ENCODE data around the gene EYS.

The EYS gene

GRCh38 chr6:64932486-64932885 lies 774.5 kb downstream of the EYS start:
- no peak for DNase-seq

- no peak for DNase-seq
Observed at GRCh38 chr6:64930681-64931080, 776.3 kb downstream of the EYS start.

- DNase-seq: no peak
Observed at GRCh38 chr6:64926051-64926450, 781.0 kb downstream of the EYS start.

DNA sequence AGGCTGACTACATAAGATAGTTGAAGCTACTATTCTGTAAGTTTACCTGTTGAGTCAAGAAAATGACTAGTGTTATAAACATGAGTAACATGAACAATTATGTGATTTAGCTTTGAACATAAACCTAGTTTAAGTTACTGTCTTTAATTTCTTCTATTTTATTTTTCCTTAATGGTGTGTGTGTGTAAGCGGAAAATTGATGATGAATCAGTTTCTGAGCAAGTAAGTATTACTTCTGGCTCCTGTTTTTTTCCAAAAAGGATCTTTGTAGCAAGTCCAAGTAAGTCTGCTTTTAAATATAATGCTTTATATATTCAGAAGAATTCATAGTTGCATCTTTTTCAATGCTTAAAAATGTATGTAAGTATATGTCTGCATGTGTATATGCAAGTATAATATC lies 786.8 kb downstream of the EYS start:
- DNase-seq: no peak

- DNase-seq: no peak
Observed at GRCh38 chr6:64914124-64914523, 792.9 kb downstream of the EYS start.

- no peak for DNase-seq
Observed at GRCh38 chr6:64912966-64913365, 794.1 kb downstream of the EYS start.

DNA sequence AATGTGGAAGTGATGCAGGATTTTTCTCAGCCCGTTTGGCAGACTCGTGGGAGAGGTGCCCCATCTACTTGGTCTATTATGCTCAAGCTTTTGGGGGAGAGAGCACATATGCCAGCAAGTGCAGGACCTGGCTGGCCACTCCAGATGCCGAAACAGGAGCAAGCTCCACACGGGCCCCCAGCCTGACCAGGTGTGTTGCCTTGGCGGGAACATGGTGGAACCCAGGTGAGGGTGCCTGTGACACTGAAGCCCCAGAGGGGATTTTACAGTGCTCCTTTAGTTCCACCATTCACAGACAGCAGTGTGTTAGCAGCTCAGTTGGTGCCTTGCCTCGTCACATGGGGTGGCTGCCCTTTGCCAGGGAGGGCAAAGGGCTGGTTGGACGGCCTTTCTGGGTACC lies 798.9 kb downstream of the EYS start:
- DNase-seq: no peak

- DNase-seq: no peak
Observed at GRCh38 chr6:64904616-64905015, 802.4 kb downstream of the EYS start.

GRCh38 chr6:64902596-64902995 lies 804.4 kb downstream of the EYS start:
- no peak for DNase-seq

DNA sequence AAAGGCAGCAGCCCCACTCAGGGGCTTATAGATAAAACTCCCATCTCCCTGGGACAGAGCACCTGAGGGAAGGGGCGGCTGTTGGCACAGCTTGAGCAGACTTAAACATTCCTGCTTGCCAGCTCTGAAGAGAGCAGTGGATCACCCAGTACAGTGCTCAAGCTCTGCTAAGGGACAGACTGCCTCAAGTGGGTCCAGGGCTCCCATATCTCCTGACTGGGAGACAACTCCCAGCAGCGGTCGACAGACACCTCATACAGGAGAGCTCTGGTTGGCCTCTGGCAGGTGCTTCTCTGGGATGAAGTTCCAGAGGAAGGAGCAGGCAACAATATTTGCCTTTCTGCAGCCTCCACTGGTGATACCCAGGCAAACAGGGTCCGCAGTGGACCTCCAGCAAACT lies 810.1 kb downstream of the EYS start:
- DNase-seq: no peak

GRCh38 chr6:64895945-64896344 lies 811.1 kb downstream of the EYS start:
- DNase-seq: no peak

GRCh38 chr6:64890609-64891008 lies 816.4 kb downstream of the EYS start:
- no peak for DNase-seq

GRCh38 chr6:64889144-64889543 lies 817.9 kb downstream of the EYS start:
- no peak for DNase-seq

DNA sequence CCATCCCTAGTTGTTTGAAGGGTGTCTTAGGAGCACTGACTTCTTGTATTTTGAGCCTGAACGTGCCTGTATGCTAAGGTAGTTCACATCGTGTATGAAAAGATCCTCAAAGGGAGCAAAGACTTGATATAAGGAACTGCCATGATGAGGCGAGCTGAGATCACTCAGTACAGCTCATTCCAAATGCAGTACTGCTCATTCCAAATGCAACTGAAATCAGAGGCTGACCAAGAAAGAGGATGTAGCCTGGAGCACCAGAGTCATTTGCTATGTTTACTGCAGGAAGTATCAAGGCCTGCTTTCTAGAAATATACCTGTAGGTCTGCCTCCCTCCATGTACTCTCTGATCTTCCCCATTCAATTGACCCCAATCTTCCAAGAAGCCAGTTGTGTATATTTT lies 832.2 kb downstream of the EYS start:
- DNase-seq: no peak

- no peak for DNase-seq
Observed at GRCh38 chr6:64872633-64873032, 834.4 kb downstream of the EYS start.

- peak; percentile 16 for DNase-seq
Observed at GRCh38 chr6:64861039-64861651, 845.9 kb downstream of the EYS start.

GRCh38 chr6:64860203-64860602 lies 846.8 kb downstream of the EYS start:
- DNase-seq: no peak

GRCh38 chr6:64850121-64850520 lies 856.9 kb downstream of the EYS start:
- DNase-seq: no peak

GRCh38 chr6:64848467-64848866 lies 858.6 kb downstream of the EYS start:
- DNase-seq: no peak

- DNase-seq: no peak
Observed at GRCh38 chr6:64847396-64847795, 859.6 kb downstream of the EYS start.

DNA sequence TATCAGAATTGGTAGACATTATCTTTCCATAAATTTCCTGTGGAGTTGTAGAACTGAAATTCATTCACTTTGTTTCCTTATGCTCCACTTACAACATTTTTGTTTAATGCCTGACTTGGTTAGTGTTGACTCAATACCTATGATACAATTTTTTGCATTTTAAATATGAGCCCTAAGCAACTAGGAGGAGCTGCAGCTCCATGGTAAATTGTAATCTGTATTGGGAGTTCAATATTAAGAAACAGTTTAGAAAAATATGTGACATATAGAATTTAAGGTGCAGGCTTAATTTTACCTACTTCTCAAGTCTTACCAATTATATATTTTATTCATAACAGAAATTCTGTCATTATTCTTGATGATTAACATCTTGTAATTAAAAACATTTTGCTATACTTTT lies 868.3 kb downstream of the EYS start:
- no peak for DNase-seq

- no peak for DNase-seq
Observed at GRCh38 chr6:64831680-64832079, 875.3 kb downstream of the EYS start.

DNA sequence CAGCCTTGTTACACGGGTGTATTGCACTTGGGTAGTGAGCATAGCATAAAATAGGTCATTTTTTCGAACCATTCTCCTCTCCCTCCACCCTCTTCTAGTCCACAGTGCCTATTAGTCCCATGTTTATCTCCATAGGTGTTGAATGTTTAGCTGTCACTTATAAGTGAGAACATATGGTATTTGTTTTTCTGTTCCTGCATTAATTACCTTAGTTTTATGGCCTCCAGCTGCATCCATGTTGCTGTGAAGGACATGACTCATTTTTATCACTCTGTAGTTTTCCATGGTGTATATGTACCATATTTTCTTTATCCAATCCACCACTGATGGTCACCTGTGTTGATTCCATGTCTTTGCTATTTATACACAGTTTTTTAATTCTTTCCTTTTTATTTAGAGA lies 889.5 kb downstream of the EYS start:
- DNase-seq: no peak

DNA sequence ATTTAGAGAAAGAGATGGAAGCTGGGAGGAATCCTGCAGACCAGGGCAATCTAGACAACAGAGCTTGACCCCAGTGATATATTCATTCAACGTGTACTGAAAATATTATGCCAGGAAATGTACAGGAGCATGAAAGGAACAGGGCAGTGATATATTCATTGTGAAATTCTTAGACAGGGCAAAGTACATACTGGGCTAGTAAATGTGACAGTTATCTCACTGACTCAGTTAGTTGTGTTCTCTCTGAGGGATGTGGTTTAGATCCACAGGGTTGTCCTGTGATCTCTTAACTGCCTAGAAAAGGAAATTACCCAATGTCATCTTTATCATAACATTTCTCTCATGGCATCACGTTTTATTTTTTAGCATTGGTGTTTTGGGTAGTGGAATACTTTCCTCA lies 891.3 kb downstream of the EYS start:
- no peak for DNase-seq

- DNase-seq: no peak
Observed at GRCh38 chr6:64812138-64812537, 894.9 kb downstream of the EYS start.

DNA sequence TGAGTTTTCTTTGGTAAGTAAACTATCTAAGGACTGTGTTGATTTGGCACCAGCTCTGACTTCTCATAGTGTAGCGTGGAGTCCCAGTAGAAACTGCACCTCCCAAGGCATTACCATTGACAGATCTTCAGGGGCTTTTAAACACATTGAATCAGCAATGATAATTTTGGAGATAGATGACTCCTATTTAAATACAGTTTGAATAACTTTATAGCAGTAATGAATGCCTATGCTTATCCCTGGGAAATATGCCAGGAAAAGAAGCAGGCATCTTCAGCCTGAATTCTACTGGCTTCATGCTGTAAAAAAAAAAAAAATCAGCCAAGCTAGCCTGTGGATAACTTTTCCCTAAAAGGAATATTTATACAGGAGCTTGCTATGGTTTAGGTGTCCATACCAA lies 895.9 kb downstream of the EYS start:
- DNase-seq: no peak

Data from right forelimb (tissue), 1 donor.